ENCODE measurements around the gene OR11L1. TPM values are rescaled to one million over a fixed set of nuclear protein-coding genes. Genes with fewer than 3 reads are reported as not detected.

Gene OR11L1, protein sequence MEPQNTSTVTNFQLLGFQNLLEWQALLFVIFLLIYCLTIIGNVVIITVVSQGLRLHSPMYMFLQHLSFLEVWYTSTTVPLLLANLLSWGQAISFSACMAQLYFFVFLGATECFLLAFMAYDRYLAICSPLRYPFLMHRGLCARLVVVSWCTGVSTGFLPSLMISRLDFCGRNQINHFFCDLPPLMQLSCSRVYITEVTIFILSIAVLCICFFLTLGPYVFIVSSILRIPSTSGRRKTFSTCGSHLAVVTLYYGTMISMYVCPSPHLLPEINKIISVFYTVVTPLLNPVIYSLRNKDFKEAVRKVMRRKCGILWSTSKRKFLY
- total RNA-seq (2022; extraction: Qiagen RNA extraction) = not detected in 5 replicates

DNA sequence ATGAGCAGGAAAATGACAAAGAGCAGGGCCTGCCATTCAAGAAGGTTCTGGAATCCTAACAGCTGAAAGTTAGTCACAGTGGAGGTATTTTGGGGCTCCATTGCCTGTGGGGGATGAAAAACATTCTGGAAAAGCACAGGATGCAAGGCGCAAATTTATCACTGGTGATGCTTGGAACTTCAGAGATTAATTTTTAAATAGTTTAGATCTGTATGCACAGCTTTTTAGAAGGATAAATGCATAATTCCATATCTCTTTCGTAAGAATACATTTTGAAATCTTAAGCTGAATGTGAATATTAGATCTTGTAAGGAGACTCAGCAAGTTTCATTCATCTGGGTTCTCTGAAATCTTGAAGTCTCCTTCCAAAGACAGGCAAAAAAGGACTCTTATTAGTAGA lies at the start of gene OR11L1:
Gene OR11L1 (minus strand): TSS at position 101 of the 400 bp plus-strand sequence. CDS start 0 bp downstream, at position 101.

DNA sequence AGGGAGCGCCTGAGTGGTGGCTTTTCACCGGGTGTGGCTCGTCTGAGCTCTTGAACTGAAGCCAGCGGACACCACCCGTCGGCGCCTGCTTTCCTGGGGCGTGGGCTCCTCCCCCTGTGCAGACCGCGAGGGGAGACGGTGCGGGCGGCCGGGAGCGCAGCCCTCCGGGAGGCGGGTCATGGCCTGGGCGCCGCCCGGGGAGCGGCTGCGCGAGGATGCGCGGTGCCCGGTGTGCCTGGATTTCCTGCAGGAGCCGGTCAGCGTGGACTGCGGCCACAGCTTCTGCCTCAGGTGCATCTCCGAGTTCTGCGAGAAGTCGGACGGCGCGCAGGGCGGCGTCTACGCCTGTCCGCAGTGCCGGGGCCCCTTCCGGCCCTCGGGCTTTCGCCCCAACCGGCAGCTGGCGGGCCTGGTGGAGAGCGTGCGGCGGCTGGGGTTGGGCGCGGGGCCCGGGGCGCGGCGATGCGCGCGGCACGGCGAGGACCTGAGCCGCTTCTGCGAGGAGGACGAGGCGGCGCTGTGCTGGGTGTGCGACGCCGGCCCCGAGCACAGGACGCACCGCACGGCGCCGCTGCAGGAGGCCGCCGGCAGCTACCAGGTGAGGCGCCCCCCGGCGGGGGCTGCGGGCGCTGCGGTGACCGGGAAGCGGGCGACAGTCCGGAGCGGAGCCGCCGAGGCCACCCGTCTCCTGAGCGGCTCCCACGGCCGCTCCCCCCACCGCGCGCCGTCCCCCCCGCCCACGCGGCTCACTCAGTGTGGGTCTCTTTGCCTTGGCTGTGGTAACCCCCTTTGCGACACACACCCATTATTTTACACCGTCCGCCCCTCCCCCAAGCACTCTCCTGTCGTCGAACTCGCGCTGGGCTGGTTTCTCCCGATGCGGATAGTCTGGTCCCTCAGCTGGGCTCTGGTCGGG lies 15.6 kb upstream of the OR11L1 start, which contains the start of gene TRIM58:
Gene TRIM58 (plus strand): TSS at position 119 of the 916 bp plus-strand sequence. CDS start 60 bp downstream, at position 179.

DNA sequence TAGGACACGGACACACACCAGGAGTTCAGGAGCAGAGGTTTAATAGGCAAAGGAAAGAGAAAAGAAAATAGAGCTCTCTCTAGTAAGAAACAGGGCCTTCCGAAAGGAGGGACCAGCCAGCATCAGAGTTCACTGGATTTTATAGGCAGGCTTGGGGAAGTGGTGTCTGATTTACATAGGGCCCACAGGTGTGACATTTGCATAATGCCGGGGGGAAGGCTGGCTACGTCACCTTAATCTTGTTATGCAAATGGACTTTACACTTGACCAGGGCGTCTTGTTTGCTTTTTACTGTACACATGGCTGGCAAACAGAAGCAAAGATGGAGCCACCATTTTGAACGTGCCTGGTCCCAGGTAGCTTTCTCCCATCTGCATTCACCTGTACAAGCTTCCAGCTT lies 17.7 kb downstream of the OR11L1 start, which contains the start of gene OR14A16:
Gene OR14A16 (minus strand): TSS at position 97 of the 400 bp plus-strand sequence. CDS start 8,390 bp downstream, outside the sequence.

Other genes starting within 250 kb of the OR11L1 start
- not detected in 5 replicates for gene OR2G3, start 236.3 kb downstream of the OR11L1 start, total RNA-seq (2022; extraction: Qiagen RNA extraction)
- gene OR13G1, start 162.2 kb downstream of the OR11L1 start, total RNA-seq (2022; extraction: Qiagen RNA extraction) = not detected in 5 replicates
- not detected in 5 replicates for gene OR6F1, start 125.2 kb downstream of the OR11L1 start, total RNA-seq (2022; extraction: Qiagen RNA extraction)
- gene OR14K1, start 103.3 kb downstream of the OR11L1 start, total RNA-seq (2022; extraction: Qiagen RNA extraction) = not detected in 5 replicates
- not detected in 5 replicates for gene OR14A2, start 93.8 kb downstream of the OR11L1 start, total RNA-seq (2022; extraction: Qiagen RNA extraction)
- not detected in 5 replicates for gene OR1C1, start 81.3 kb downstream of the OR11L1 start, total RNA-seq (2022; extraction: Qiagen RNA extraction)
- not detected in 5 replicates for gene OR14A16, start 17.8 kb downstream of the OR11L1 start, total RNA-seq (2022; extraction: Qiagen RNA extraction)
- not detected in 5 replicates for gene TRIM58, start 15.3 kb upstream of the OR11L1 start, total RNA-seq (2022; extraction: Qiagen RNA extraction)
- gene OR2W3, start 53.7 kb upstream of the OR11L1 start, total RNA-seq (2022; extraction: Qiagen RNA extraction) = not detected in 5 replicates
- not detected in 5 replicates for gene OR2T8, start 78.4 kb upstream of the OR11L1 start, total RNA-seq (2022; extraction: Qiagen RNA extraction)
- not detected in 5 replicates for gene OR2AJ1, start 83.0 kb upstream of the OR11L1 start, total RNA-seq (2022; extraction: Qiagen RNA extraction)
- not detected in 5 replicates for gene OR2L8, start 107.0 kb upstream of the OR11L1 start, total RNA-seq (2022; extraction: Qiagen RNA extraction)
- not detected in 5 replicates for gene OR2AK2, start 123.3 kb upstream of the OR11L1 start, total RNA-seq (2022; extraction: Qiagen RNA extraction)
- not detected in 5 replicates for gene OR2L5, start 171.8 kb upstream of the OR11L1 start, total RNA-seq (2022; extraction: Qiagen RNA extraction)
- gene OR2L2, start 188.2 kb upstream of the OR11L1 start, total RNA-seq (2022; extraction: Qiagen RNA extraction) = not detected in 5 replicates
- gene OR2L3, start 204.9 kb upstream of the OR11L1 start, total RNA-seq (2022; extraction: Qiagen RNA extraction) = not detected in 5 replicates

All from A549 treated with Mapracorat at 1 μM for 4 hours (cell line).